H1 (cell line): ENCODE results near the gene LAMP1. TPM values are rescaled to one million over a fixed set of nuclear protein-coding genes. Genes with fewer than 3 reads are reported as not detected.
A peak's percentile ranks its signal among the peaks of the same experiment; 100 is the strongest.

ENCODE experiments used
- CTCF ChIA-PET: fragments of 300-600 bp; sonication (Branson Sonifier 250); formaldehyde crosslinking; loops from one replicate; lab custom pipeline; 2021; ENCODE audit not compliant: partially characterized antibody; lab: Charles Lee
- POLR2A ChIA-PET: fragments of 300-600 bp; sonication (Branson Sonifier 250); formaldehyde crosslinking; loops from one replicate; lab custom pipeline; 2021; ENCODE audit warnings: inconsistent platforms; ENCODE audit not compliant: partially characterized antibody; lab: Charles Lee
- DNase-seq, 2 experiments: peaks; one replicate each; pipeline versions ENCODE4 v3.0.0 to v3.0.0-alpha.2; 2010 to 2022; ENCODE audit warnings: low spot score in 2 of 2, low read depth in 1 of 2, mixed read lengths in 1 of 2
- FAIRE-seq: peaks from 2 replicates; lab custom pipeline; 2011; peaks lifted over from hg19 to GRCh38; lab: Jason Lieb, UNC
- H2AFZ ChIP-seq: 2 replicates; pipeline ENCODE4 v1.8.1; 2012; ENCODE audit warnings: low read length, inconsistent platforms
- H2AK5ac ChIP-seq: 2 replicates; pipeline ENCODE4 v1.6.1; 2013; ENCODE audit warnings: low read depth, low read length
- H2BK120ac ChIP-seq: replicated peaks from 2 replicates; pipeline ENCODE3; 2013; ENCODE audit warnings: low read depth, low read length, inconsistent platforms
- H2BK12ac ChIP-seq: 2 replicates; pipeline ENCODE4 v1.6.1; 2013; ENCODE audit warnings: low read depth, low read length
- H2BK15ac ChIP-seq: 2 replicates; pipeline ENCODE4 v1.6.1; 2013; ENCODE audit warnings: low read length
- H2BK20ac ChIP-seq: 2 replicates; pipeline ENCODE4 v1.6.1; 2013; ENCODE audit warnings: low read length
- H2BK5ac ChIP-seq: 2 replicates; pipeline ENCODE4 v1.6.1; 2013; ENCODE audit warnings: low read depth, low read length
- H3K14ac ChIP-seq: 2 replicates; pipeline ENCODE4 v1.6.1; 2013; ENCODE audit warnings: inconsistent platforms; ENCODE audit not compliant: insufficient read length
- H3K18ac ChIP-seq: 2 replicates; pipeline ENCODE4 v1.6.1; 2013; ENCODE audit warnings: low read length; ENCODE audit errors: extremely low read depth
- H3K23ac ChIP-seq: 2 replicates; pipeline ENCODE4 v1.6.1; 2013; ENCODE audit warnings: inconsistent platforms; ENCODE audit not compliant: insufficient read length
- H3K23me2 ChIP-seq: 2 replicates; pipeline ENCODE4 v1.6.1; 2013; ENCODE audit warnings: low read depth, low read length
- H3K27ac ChIP-seq: 2 replicates; pipeline ENCODE4 v1.6.1; 2011; ENCODE audit warnings: low read depth, low read length, inconsistent platforms
- H3K27me3 ChIP-seq, 4 experiments: replicated peaks in 1 of 4; 1 replicate in 1 of 4; 2 replicates in 3 of 4; pipeline versions ENCODE4 v1.6.1 to v1.8.1; 2011 to 2013; ENCODE audit warnings: low read length in 3 of 4, mild to moderate bottlenecking in 3 of 4, inconsistent platforms in 2 of 4, mixed read lengths in 2 of 4, moderate library complexity in 1 of 4; ENCODE audit not compliant: control insufficient read depth in 3 of 4, insufficient read depth in 3 of 4; ENCODE audit errors: extremely low read depth in 1 of 4
- H3K36me3 ChIP-seq, 4 experiments: 2 replicates each; pipeline versions ENCODE4 v1.6.1 to v1.8.1; 2011 to 2013; ENCODE audit warnings: mild to moderate bottlenecking in 4 of 4, low read length in 3 of 4, moderate library complexity in 2 of 4, control low read depth in 1 of 4, inconsistent platforms in 1 of 4; ENCODE audit not compliant: insufficient read depth in 4 of 4, control insufficient read depth in 2 of 4
- H3K4ac ChIP-seq: replicated peaks from 2 replicates; pipeline ENCODE3; 2013; ENCODE audit warnings: low read length, low read depth, mixed read lengths, inconsistent platforms; ENCODE audit not compliant: insufficient read length
- H3K4me1 ChIP-seq, 4 experiments: replicated peaks in 1 of 4; 1 replicate in 1 of 4; 2 replicates in 3 of 4; pipeline versions ENCODE4 v1.6.1 to v1.8.1; 2011 to 2013; ENCODE audit warnings: low read length in 3 of 4, inconsistent platforms in 2 of 4, mixed read lengths in 1 of 4; ENCODE audit not compliant: insufficient read depth in 4 of 4, control insufficient read depth in 3 of 4
- H3K4me2 ChIP-seq, 2 experiments: 2 replicates each; pipeline versions ENCODE4 v1.6.1 to v1.8.1; 2011 to 2013; ENCODE audit warnings: low read depth in 2 of 2, low read length in 2 of 2, control low read depth in 1 of 2, inconsistent platforms in 1 of 2, mild to moderate bottlenecking in 1 of 2; ENCODE audit not compliant: insufficient read depth in 1 of 2
- H3K4me3 ChIP-seq, 4 experiments: fragments of 200-600, 300-600 bp in 1 of 4; sonication (generic), shearing (Covaris generic), sonication (Bioruptor Twin) in 1 of 4; 2 replicates each; pipeline versions ENCODE4 v1.5.1 to v1.8.1; 2011 to 2016; ENCODE audit warnings: low read length in 4 of 4, low read depth in 3 of 4, control low read depth in 2 of 4, inconsistent platforms in 2 of 4, mild to moderate bottlenecking in 2 of 4, mixed read lengths in 1 of 4, moderate library complexity in 1 of 4; ENCODE audit not compliant: insufficient read depth in 2 of 4; ENCODE audit errors: extremely low read depth in 1 of 4
- H3K56ac ChIP-seq: replicated peaks from 2 replicates; pipeline ENCODE3; 2013; ENCODE audit warnings: low read depth, mild to moderate bottlenecking, mixed read lengths, low read length, inconsistent platforms; ENCODE audit not compliant: insufficient read length
- H3K79me1 ChIP-seq: 2 replicates; pipeline ENCODE4 v1.6.1; 2013; ENCODE audit warnings: low read depth, low read length, control low read depth
- H3K79me2 ChIP-seq, 2 experiments: 2 replicates each; pipeline versions ENCODE4 v1.6.1 to v1.8.1; 2012 to 2013; ENCODE audit warnings: low read length in 2 of 2, mild to moderate bottlenecking in 2 of 2, inconsistent platforms in 1 of 2; ENCODE audit not compliant: insufficient read depth in 2 of 2, control insufficient read depth in 1 of 2
- H3K9ac ChIP-seq, 4 experiments: replicated peaks in 1 of 4; 1 replicate in 1 of 4; 2 replicates in 3 of 4; pipeline versions ENCODE4 v1.6.1 to v1.8.1; 2011 to 2013; ENCODE audit warnings: low read depth in 3 of 4, low read length in 3 of 4, control low read depth in 2 of 4, mild to moderate bottlenecking in 2 of 4, moderate library complexity in 2 of 4, inconsistent platforms in 1 of 4; ENCODE audit errors: extremely low read depth in 1 of 4
- H3K9me3 ChIP-seq, 2 experiments: 2 replicates each; pipeline versions ENCODE4 v1.6.1 to v1.8.1; 2012 to 2013; ENCODE audit warnings: mild to moderate bottlenecking in 2 of 2, moderate library complexity in 2 of 2, control low read depth in 1 of 2, inconsistent platforms in 1 of 2, low read depth in 1 of 2, low read length in 1 of 2, mixed read lengths in 1 of 2; ENCODE audit not compliant: insufficient read depth in 2 of 2
- H4K20me1 ChIP-seq, 2 experiments: replicated peaks in 1 of 2; 2 replicates each; pipeline versions ENCODE3 to v1.8.1; 2011 to 2013; ENCODE audit warnings: inconsistent platforms in 2 of 2, low read length in 2 of 2, mild to moderate bottlenecking in 1 of 2; ENCODE audit not compliant: insufficient read depth in 2 of 2, control insufficient read depth in 1 of 2
- H4K5ac ChIP-seq: 2 replicates; pipeline ENCODE4 v1.6.1; 2013; ENCODE audit warnings: low read length, low read depth, mixed read lengths, inconsistent platforms; ENCODE audit not compliant: insufficient read length
- H4K8ac ChIP-seq: 2 replicates; pipeline ENCODE4 v1.8.0; 2013; ENCODE audit warnings: mild to moderate bottlenecking, moderate library complexity, low read length, inconsistent platforms; ENCODE audit not compliant: insufficient read depth; ENCODE audit errors: extremely low read depth
- H4K91ac ChIP-seq: replicated peaks from 2 replicates; pipeline ENCODE3; 2013; ENCODE audit warnings: low read length, mixed read lengths, inconsistent platforms; ENCODE audit not compliant: insufficient read length
- ASH2L ChIP-seq: fragments of 200-600, 300-600 bp; sonication (generic); IDR thresholded peaks from one replicate; pipeline ENCODE4 v1.7.1; 2017; ENCODE audit warnings: low read length
- BACH1 ChIP-seq: IDR thresholded peaks from 2 replicates; pipeline ENCODE4 v1.6.1; 2012; ENCODE audit warnings: low read length, improper control_type of control experiment
- BCL11A ChIP-seq, 2 experiments: IDR thresholded peaks; one replicate each; pipeline ENCODE4 v1.6.1; 2011; ENCODE audit warnings: low read depth in 2 of 2, low read length in 2 of 2, mild to moderate bottlenecking in 2 of 2
- POLR2AphosphoS5 ChIP-seq: IDR thresholded peaks from 2 replicates; pipeline ENCODE4 v1.6.1; 2011; ENCODE audit warnings: low read depth, low read length
- SRF ChIP-seq: IDR thresholded peaks from 2 replicates; pipeline ENCODE4 v1.6.1; 2011; ENCODE audit warnings: mild to moderate bottlenecking, low read depth, low read length, moderate library complexity
- WGBS, 2 experiments: shearing (Covaris generic) in 1 of 2; methylation state at CpG; one replicate each; pipeline versions ENCODE4 v1.1.6 to v1.1.7; 2013 to 2015; ENCODE audit warnings: low lambda C conversion rate in 2 of 2, mixed read lengths in 2 of 2, inconsistent platforms in 1 of 2, low coverage in 1 of 2, missing lambda C conversion rate in 1 of 2; ENCODE audit not compliant: insufficient replicate concordance in 2 of 2, insufficient coverage in 1 of 2, insufficient read length in 1 of 2; ENCODE audit errors: extremely low coverage in 1 of 2, missing lambda C conversion rate in 1 of 2; 5-methylcytosine and 5-hydroxymethylcytosine counted together
- polyA plus RNA-seq, 7 experiments: library from polyadenylated mRNA; depleted of rRNA in 3 of 7; stranded (reverse) in 5 of 7; unstranded in 2 of 7; fragments of >200 nt in 5 of 7; fragments of 200-250 nt in 2 of 7; gene quantifications; 1 replicate in 5 of 7; 2 replicates in 1 of 7; 4 replicates in 1 of 7; pipeline versions ENCODE4 v1.2.1 to v1.2.3, GENCODE V29; 2011 to 2013; ENCODE audit warnings: missing spikeins in 2 of 7, mixed read lengths in 2 of 7
- total RNA-seq: library from RNA; stranded (reverse); fragmentation: NEBNext Ultra II Directional; extraction: Animal tissue kit (Norgen Biotek cat#: 25700); gene quantifications from 2 replicates; pipeline ENCODE4 v1.2.1, GENCODE V29; 2021

LAMP1 gene
- total and polyA plus RNA-seq, 2 of the 8 experiments (the other 6 are each of a cell fraction or from before 2014, with no cell fraction given) = 97.6 to 140 TPM

DNA sequence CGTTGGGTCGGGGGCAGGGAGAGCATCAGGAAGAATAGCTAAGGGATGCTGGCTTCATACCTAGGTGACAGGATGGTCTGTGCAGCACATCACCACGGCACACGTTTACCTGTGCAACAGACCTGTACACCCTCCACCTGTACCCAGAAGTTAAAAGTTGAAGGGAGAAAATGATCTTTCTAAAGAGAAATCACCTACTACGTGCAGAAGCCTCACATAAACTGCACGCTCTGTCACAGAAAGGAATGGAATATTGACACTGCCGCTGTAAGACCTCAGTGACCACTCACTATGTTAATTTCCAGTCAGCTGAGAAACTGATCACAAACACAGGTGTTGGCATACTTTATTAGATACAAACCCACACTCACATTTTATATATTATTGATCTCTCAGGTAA lies 26.8 kb downstream of the LAMP1 start:
- Histone ChIP-seq H3K56ac (no peak overlapping the region), H3K4me3 (no peak overlapping the region), H3K79me2 (no peaks in the 10 kb centered on the region), H3K27ac (no peak overlapping the region), H2BK120ac (no peak overlapping the region), H3K4me1 (no peaks in the 10 kb centered on the region; a peak in 2 of 7 replicates), H2BK5ac (no peak overlapping the region), H3K36me3 (peaks cover 13 to 60% (median 34%) of the 10 kb centered on the region in 4 experiments), H2BK20ac (no peak overlapping the region), H3K27me3 (no peaks in the 10 kb centered on the region), H3K4me2 (no peak overlapping the region), H2AK5ac (no peak overlapping the region), H3K18ac (no peak overlapping the region), H3K9ac (no peak overlapping the region), H4K20me1 (peaks cover 4 to 9% of the 10 kb centered on the region in 2 experiments), H2AFZ (no peak overlapping the region), H3K9me3 (no peaks in the 10 kb centered on the region), H4K5ac (no peak overlapping the region), H4K91ac (no peak overlapping the region), H2BK15ac (no peak overlapping the region), H3K79me1 (no peaks in the 10 kb centered on the region), H3K14ac (no peak overlapping the region), H3K4ac (no peak overlapping the region), H4K8ac (no peak overlapping the region), H3K23me2 (no peaks in the 10 kb centered on the region), H2BK12ac (no peak overlapping the region), H3K23ac (no peak overlapping the region)
- TF ChIP-seq ASH2L = no peak
- peak; percentile 80; the same call in 1 of the 2 replicates for TF ChIP-seq POLR2AphosphoS5
- TF ChIP-seq SRF = no peak
- no peak for TF ChIP-seq BACH1
- TF ChIP-seq BCL11A (IDR thresholded peaks at IDR 0.05; ENCODE audit: low read depth in 2 of 2, low read length in 2 of 2) = no peak
- ChIA-PET CTCF (interaction anchor here (0.7 to 2.9 kb wide), 4 partner anchors 19 to 294 kb away, joined by 3 to 7 read pairs (median 4); no protein-coding TSS in a partner anchor), POLR2A (interaction anchor here (1.0 to 5.5 kb wide), 10 partner anchors 9 to 128 kb away, joined by 3 to 34 read pairs (median 5); partner anchors contain the start of gene LAMP1)
- no peak for FAIRE-seq
- DNase-seq = no peak
- 92% methylated on average over 7 of the region's 7 CpGs; no CpG with 5 or more reads in 1 of the 2 experiments for WGBS, 2 experiments
